Activated naive CD8-positive, alpha-beta T cell treated with anti-CD3 and anti-CD28 coated beads, Interleukin-2, amount 50 U/mL, for 24 hours (primary cell): Measurements from ENCODE around the gene JMJD8.
A peak's percentile ranks its signal among the peaks of the same experiment; 100 is the strongest.

Experiments used
- ATAC-seq: fragments of 150-1000 bp; cut with Tn5 transposase; one replicate; pipeline ENCODE4 v1.10.0; 2021
- DNase-seq: peaks from one replicate; pipeline ENCODE4 v3.0.0; 2021
- H3K27ac Mint-ChIP-seq: one replicate; pipeline ENCODE4 v1.8.0; 2021; ENCODE audit warnings: mild to moderate bottlenecking, mixed read lengths
- H3K27me3 Mint-ChIP-seq: one replicate; pipeline ENCODE4 v1.8.0; 2021; ENCODE audit warnings: mixed read lengths
- H3K36me3 Mint-ChIP-seq: one replicate; pipeline ENCODE4 v1.8.0; 2021; ENCODE audit warnings: low read depth, mixed read lengths
- H3K4me1 Mint-ChIP-seq: one replicate; pipeline ENCODE4 v1.8.0; 2021; ENCODE audit warnings: mixed read lengths
- H3K4me3 Mint-ChIP-seq: one replicate; pipeline ENCODE4 v1.8.0; 2021; ENCODE audit warnings: mild to moderate bottlenecking, moderate library complexity, mixed read lengths
- H3K9me3 Mint-ChIP-seq: one replicate; pipeline ENCODE4 v1.8.0; 2021; ENCODE audit warnings: mixed read lengths

The JMJD8 gene

GRCh38 chr16:672371-672770 lies 11.8 kb downstream of the JMJD8 start:
- DNase-seq = no peak
- Mint-ChIP-seq H3K9me3 (no peaks in the 10 kb centered on the region), H3K27me3 (peaks cover 5% of the 10 kb centered on the region), H3K27ac (no peak overlapping the region), H3K4me3 (no peak overlapping the region), H3K36me3 (peaks cover 5% of the 10 kb centered on the region), H3K4me1 (peaks cover 6% of the 10 kb centered on the region)
- ATAC-seq = no peak

- Mint-ChIP-seq H3K4me1 (peaks cover 6% of the 10 kb centered on the region), H3K27ac (no peak overlapping the region), H3K36me3 (peaks cover 5% of the 10 kb centered on the region), H3K4me3 (no peak overlapping the region), H3K9me3 (no peaks in the 10 kb centered on the region), H3K27me3 (peaks cover 1% of the 10 kb centered on the region)
- DNase-seq = no peak
- ATAC-seq = no peak
These were observed 12.6 kb downstream of the JMJD8 start for GRCh38 chr16:671353-672131.

DNA sequence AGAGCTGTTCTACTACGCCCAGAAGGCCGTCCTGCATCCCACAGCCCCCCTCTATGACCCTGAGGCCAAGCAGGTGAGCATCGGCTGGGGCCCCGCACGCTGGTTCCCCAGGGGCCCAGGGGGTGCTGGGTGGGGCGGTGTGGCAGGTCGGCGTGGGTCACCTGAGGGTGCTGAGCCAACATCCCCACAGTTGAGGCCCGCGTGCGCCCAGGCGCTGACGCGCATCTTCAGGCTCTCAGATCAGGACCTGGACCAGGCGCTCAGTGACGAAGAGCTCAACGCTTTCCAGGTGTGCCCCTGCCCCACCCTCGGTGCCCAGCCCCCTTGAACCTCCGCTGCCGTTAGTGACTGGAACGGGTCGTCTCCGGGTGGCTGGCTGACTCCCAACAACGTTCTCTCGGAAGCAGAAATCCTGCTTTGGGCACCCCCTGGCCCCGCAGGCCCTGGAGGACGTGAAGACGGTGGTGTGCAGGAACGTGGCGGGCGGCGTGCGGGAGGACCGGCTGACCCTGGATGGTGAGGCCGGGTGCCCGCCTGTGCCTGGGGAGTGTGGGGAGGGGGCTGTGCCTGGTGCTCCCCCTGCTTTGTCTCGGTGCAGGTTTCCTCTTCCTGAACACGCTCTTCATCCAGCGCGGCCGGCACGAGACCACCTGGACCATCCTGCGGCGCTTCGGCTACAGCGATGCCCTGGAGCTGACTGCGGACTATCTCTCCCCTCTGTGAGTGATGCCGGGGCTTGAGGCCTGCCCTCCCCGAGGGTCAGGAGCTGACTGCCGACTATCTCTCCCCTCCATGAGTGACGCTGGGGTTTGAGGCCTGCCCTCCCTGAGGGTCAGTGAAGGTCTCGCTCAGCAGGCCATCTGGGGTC lies 13.4 kb downstream of the JMJD8 start:
- Mint-ChIP-seq H3K9me3 (no peaks in the 10 kb centered on the region), H3K27me3 (no peaks in the 10 kb centered on the region), H3K4me1 (peaks cover 6% of the 10 kb centered on the region), H3K27ac (no peak overlapping the region), H3K36me3 (peaks cover 5% of the 10 kb centered on the region), H3K4me3 (no peak overlapping the region)
- no peak for ATAC-seq
- no peak for DNase-seq

DNA sequence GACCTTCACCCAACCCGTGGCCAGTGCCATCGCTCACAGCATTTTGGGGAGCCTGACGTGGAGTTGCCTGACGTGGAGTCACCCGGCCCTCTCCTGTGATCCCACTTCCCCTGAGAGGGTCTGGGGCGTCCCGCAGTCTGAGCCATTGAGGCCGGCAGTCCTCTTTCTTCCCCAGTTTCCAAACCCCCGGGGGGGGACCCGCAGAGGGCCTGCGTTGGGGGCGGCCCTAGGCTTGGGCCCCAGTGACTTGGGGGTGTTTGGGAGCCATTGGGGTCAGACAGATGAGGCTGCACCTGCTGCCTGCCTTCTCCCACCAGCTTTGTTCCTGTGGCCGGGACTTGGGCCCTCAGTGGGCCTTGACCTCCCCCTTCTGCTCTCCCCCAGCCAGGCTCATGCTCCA lies 14.5 kb downstream of the JMJD8 start:
- Mint-ChIP-seq H3K27ac (no peak overlapping the region), H3K4me1 (peaks cover 6% of the 10 kb centered on the region)

DNA sequence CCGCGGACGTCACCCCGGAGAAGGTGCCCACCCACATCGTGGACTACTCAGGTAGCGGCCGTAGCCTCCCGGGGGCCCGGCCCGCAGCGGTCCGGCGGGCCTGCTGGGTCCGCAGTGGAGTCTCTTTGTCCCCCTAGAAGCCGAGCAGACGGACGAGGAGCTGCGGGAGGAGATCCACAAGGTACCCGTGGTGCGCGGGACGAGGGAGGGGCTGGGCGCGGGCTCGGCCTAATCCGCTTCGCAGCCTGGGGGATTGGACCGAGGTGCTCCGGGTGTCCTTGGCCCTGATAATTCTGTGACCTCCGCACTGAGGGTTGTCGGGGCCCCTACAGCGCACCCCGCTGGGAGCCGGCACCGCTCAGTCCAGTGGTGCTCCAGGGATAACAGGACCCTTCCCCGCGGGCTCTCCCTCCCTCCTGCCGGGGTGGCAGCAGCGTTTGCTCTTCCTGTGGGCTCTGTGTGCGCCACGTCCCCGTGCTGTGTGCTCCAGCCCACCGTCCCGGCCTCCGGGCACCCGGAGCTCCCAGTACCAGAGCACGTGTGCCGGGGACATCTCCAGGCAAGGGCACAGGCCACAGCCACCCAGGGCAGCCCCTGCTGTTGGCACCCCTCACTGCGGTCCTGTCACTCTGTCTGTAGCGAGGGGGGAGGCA lies 15.5 kb downstream of the JMJD8 start:
- ATAC-seq (no peak), DNase-seq (no peak)
- Mint-ChIP-seq H3K9me3 (no peaks in the 10 kb centered on the region), H3K36me3 (peaks cover 5% of the 10 kb centered on the region), H3K4me1 (peaks cover 6% of the 10 kb centered on the region), H3K27ac (peak overlapping the region; percentile 67), H3K4me3 (peak overlapping the region; percentile 76), H3K27me3 (no peaks in the 10 kb centered on the region)

More for the DNA sequence above, 14.5 kb downstream of the JMJD8 start:
- DNase-seq (no peak), ATAC-seq (no peak)
- no peaks in the 10 kb centered on the region for H3K9me3 Mint-ChIP-seq
- H3K4me3 Mint-ChIP-seq = peak overlapping the region; percentile 76
- H3K27me3 Mint-ChIP-seq = no peaks in the 10 kb centered on the region
- peaks cover 5% of the 10 kb centered on the region for H3K36me3 Mint-ChIP-seq

DNA sequence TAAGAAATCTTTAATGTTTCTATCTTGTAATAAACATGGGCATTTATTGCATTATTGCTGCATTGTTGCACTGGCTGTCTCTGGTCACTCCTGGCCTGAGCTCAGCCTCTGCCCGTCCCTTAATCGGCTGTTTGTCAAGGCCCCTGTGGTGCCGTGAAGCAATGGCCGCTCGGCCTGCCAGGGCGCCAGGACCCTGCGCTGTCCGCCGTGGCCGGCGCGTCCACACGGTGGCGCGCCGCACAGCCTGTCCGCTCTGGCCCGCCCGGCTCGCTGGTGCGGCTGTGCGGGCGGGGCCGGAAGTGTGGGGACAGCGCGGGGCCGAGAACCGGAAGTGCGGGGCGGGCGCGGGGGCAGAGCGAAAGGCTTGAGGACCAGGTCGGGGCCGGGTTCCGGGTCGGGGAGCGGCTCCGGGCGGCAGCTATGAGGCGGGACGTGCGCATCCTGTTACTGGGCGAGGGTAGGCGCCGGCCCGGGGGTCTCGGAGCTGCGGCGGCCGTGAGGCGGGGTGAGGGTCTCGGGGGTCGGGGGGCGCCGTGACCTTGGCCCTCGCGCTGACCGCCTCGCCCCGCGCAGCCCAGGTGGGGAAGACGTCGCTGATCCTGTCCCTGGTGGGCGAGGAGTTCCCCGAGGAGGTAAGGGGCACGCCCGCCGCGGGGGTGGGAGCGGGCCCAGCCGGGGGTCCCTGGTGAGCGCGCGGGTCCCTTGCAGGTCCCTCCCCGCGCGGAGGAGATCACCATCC lies 16.2 kb downstream of the JMJD8 start, which contains the start of gene RHOT2:
TSS of gene RHOT2 (plus strand) at position 353 of the 739 bp plus-strand sequence. CDS start at position 421, 68 bp downstream.
- DNase-seq = peak; percentile 96
- H3K27ac Mint-ChIP-seq = peak within 1 kb of the TSS; percentile 86
- peaks cover 6% of the 10 kb centered on the region for H3K4me1 Mint-ChIP-seq
- H3K27me3 Mint-ChIP-seq = no peaks in the 10 kb centered on the region
- ATAC-seq = peak; percentile 96
- peaks cover 5% of the 10 kb centered on the region for H3K36me3 Mint-ChIP-seq
- peak within 1 kb of the TSS; percentile 76 for H3K4me3 Mint-ChIP-seq
- no peaks in the 10 kb centered on the region for H3K9me3 Mint-ChIP-seq

- Mint-ChIP-seq H3K9me3 (no peaks in the 10 kb centered on the region), H3K27ac (peak overlapping the region; percentile 86), H3K4me1 (peaks cover 6% of the 10 kb centered on the region), H3K36me3 (peaks cover 7% of the 10 kb centered on the region), H3K4me3 (peak overlapping the region; percentile 76), H3K27me3 (no peaks in the 10 kb centered on the region)
- ATAC-seq = no peak
- no peak for DNase-seq
These were observed 16.9 kb downstream of the JMJD8 start for GRCh38 chr16:667113-667779.

DNA sequence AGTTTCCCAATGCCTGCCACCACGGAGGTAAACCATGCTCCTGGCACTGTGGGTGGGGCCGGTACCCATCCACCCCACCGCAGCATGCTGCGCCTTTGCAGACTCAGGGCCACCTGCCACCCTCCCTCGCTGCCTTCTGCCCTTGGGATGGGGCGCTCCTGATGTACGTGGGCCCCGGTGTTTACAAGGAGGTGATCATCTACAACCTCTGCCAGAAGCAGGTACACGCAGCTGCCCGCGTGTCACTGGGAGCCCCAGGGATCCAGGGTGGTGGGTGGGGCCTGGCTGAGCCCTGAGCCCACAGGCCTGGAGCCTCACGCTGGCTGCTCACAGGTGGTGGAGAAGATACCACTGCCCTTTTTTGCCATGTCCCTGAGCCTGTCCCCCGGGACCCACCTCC lies 17.6 kb downstream of the JMJD8 start:
- no peak for DNase-seq
- ATAC-seq = no peak
- H3K36me3 Mint-ChIP-seq = peaks cover 7% of the 10 kb centered on the region
- no peak overlapping the region for H3K4me3 Mint-ChIP-seq
- H3K27me3 Mint-ChIP-seq = no peaks in the 10 kb centered on the region
- no peak overlapping the region for H3K27ac Mint-ChIP-seq
- peaks cover 6% of the 10 kb centered on the region for H3K4me1 Mint-ChIP-seq
- no peaks in the 10 kb centered on the region for H3K9me3 Mint-ChIP-seq

DNA sequence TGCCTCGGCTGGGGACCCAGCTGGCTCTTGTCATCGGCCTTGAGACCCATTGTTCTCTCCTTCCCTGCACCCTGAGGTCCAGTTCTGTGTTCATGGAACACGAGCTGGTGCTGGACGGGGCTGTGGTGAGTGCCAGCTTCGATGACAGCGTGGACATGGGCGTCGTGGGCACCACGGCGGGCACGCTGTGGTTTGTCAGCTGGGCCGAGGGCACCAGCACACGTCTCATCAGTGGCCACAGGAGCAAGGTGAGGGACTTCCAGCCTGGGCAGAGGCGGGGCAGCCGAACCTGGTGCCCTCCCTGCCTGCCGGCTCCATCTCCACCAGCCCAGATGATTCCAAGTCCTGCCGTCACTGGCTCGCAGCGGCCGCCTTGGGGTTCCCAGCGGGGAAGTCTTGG lies 21.5 kb downstream of the JMJD8 start:
- ATAC-seq = no peak
- no peak overlapping the region for H3K4me3 Mint-ChIP-seq
- H3K4me1 Mint-ChIP-seq = peaks cover 6% of the 10 kb centered on the region
- no peak for DNase-seq
- H3K9me3 Mint-ChIP-seq = no peaks in the 10 kb centered on the region
- H3K36me3 Mint-ChIP-seq = peaks cover 2% of the 10 kb centered on the region
- H3K27ac Mint-ChIP-seq = no peak overlapping the region
- no peaks in the 10 kb centered on the region for H3K27me3 Mint-ChIP-seq

DNA sequence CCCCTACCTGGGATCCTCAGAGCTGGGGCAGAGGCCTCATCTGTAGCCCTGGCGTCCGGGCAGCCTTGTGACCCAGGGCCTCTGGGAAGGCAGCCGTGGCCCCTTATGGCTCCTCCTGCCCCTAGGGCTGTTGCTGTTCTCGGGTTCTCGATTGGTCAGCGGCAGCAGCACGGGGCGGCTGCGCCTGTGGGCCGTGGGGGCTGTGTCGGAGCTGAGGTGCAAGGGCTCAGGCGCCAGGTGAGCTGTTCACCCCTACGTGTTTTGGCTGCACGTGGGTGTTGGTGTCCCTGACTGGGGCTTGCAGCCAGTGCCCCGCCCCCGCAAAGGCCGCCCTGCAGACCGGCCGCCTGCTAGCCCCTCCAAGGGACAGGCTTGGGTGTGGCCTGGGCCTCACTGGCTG lies 22.0 kb downstream of the JMJD8 start:
- peaks cover 2% of the 10 kb centered on the region for H3K36me3 Mint-ChIP-seq

DNA sequence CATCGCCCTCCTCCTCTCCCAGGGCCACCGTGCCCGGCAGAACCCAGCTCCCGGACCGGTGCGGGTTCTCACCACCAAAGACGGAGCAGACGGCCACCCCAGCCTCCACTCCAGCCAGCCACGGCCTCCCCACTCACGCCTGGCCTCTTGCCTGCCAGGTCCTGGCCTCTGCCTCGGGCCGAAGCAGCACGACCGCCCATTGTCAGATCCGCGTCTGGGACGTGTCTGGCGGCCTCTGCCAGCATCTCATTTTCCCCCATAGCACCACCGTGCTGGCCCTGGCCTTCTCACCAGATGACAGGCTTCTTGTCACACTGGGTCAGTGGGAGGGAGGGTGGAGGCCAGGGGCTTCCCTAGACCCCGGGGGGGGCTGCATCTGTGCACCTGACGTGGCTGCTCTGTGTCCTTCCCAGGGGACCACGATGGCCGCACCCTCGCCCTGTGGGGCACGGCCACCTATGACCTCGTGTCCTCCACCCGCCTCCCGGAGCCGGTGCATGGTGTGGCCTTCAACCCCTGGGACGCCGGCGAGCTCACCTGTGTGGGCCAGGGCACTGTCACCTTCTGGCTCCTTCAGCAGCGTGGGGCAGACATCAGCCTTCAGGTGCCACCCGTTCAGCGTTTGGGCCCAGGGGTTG lies 22.8 kb downstream of the JMJD8 start:
- no peak overlapping the region for H3K4me3 Mint-ChIP-seq
- DNase-seq (no peak), ATAC-seq (no peak)
- peaks cover 2% of the 10 kb centered on the region for H3K36me3 Mint-ChIP-seq
- no peaks in the 10 kb centered on the region for H3K27me3 Mint-ChIP-seq
- H3K4me1 Mint-ChIP-seq = peaks cover 5% of the 10 kb centered on the region
- no peaks in the 10 kb centered on the region for H3K9me3 Mint-ChIP-seq
- H3K27ac Mint-ChIP-seq = no peak overlapping the region

More for the DNA sequence above, 22.0 kb downstream of the JMJD8 start:
- Mint-ChIP-seq H3K4me1 (peaks cover 5% of the 10 kb centered on the region), H3K4me3 (no peak overlapping the region), H3K9me3 (no peaks in the 10 kb centered on the region), H3K27me3 (no peaks in the 10 kb centered on the region), H3K27ac (no peak overlapping the region)
- ATAC-seq = no peak
- DNase-seq = no peak

GRCh38 chr16:660459-661183 lies 23.5 kb downstream of the JMJD8 start:
- ATAC-seq (peak; percentile 47), DNase-seq (peak; percentile 68)
- H3K4me3 Mint-ChIP-seq = no peak overlapping the region
- peaks cover 5% of the 10 kb centered on the region for H3K4me1 Mint-ChIP-seq
- H3K27ac Mint-ChIP-seq = no peak overlapping the region
- no peaks in the 10 kb centered on the region for H3K27me3 Mint-ChIP-seq
- H3K9me3 Mint-ChIP-seq = no peaks in the 10 kb centered on the region
- H3K36me3 Mint-ChIP-seq = peaks cover 2% of the 10 kb centered on the region

- H3K4me3 Mint-ChIP-seq = no peak overlapping the region
- no peaks in the 10 kb centered on the region for H3K9me3 Mint-ChIP-seq
- DNase-seq (no peak), ATAC-seq (no peak)
- no peaks in the 10 kb centered on the region for H3K27me3 Mint-ChIP-seq
- H3K36me3 Mint-ChIP-seq = peaks cover 2% of the 10 kb centered on the region
- H3K4me1 Mint-ChIP-seq = peaks cover 5% of the 10 kb centered on the region
- H3K27ac Mint-ChIP-seq = no peak overlapping the region
These were observed 24.0 kb downstream of the JMJD8 start for GRCh38 chr16:660132-660458.
